ENCODE data around the gene RUNX2.

GRCh38 chr6:45278367-45278766 lies 49.8 kb upstream of the RUNX2 start:
- TF ChIP-seq CTCF (IDR thresholded peaks at IDR 0.05), result no peak
- no peak for TF ChIP-seq POLR2A (IDR thresholded peaks at IDR 0.05)

Measured in uterus (tissue), 2 donors.